MV-4-11 (cell line): Measurements from ENCODE around the gene MAP7.
"Not testable (repeated sequence)": the region's sequence is repeated elsewhere in the genome, so short reads cannot be mapped to it uniquely, and the experiment has no call there.

Experiments
- DNase-seq: peaks from one replicate; lab custom pipeline; 2025; lab: John Stamatoyannopoulos, UW

The MAP7 gene

GRCh38 chr6:136421537-136422158, 128.6 kb downstream of the MAP7 start:
- DNase-seq, result no peak

- DNase-seq, result no peak
Observed at GRCh38 chr6:136420853-136421252, 129.4 kb downstream of the MAP7 start.

GRCh38 chr6:136415351-136416007, 134.7 kb downstream of the MAP7 start:
- DNase-seq, result peak; percentile 82

GRCh38 chr6:136412410-136412809, 137.8 kb downstream of the MAP7 start:
- no peak for DNase-seq

GRCh38 chr6:136411453-136412354, 138.5 kb downstream of the MAP7 start:
- no peak for DNase-seq

GRCh38 chr6:136411025-136411325, 139.2 kb downstream of the MAP7 start:
- DNase-seq, result no peak

- DNase-seq, result no peak
Observed at GRCh38 chr6:136410201-136411024, 139.8 kb downstream of the MAP7 start.

- DNase-seq, result no peak
Observed at GRCh38 chr6:136409597-136409996, 140.6 kb downstream of the MAP7 start.

GRCh38 chr6:136408204-136408603, 142.0 kb downstream of the MAP7 start:
- no peak for DNase-seq

- DNase-seq, result no peak
Observed at GRCh38 chr6:136405420-136406029, 144.7 kb downstream of the MAP7 start.

GRCh38 chr6:136404627-136405419, 145.4 kb downstream of the MAP7 start:
- no peak for DNase-seq

- DNase-seq, result no peak
Observed at GRCh38 chr6:136404007-136404406, 146.2 kb downstream of the MAP7 start.

- DNase-seq, result peak; percentile 68
Observed at GRCh38 chr6:136403110-136403980, 146.9 kb downstream of the MAP7 start.

GRCh38 chr6:136401749-136402148, 148.5 kb downstream of the MAP7 start:
- no peak for DNase-seq

- not testable (repeated sequence) for DNase-seq
Observed at GRCh38 chr6:136401236-136401635, 149.0 kb downstream of the MAP7 start.

- DNase-seq, result no peak
Observed at GRCh38 chr6:136398453-136398852, 151.8 kb downstream of the MAP7 start.

- DNase-seq, result no peak
Observed at GRCh38 chr6:136396908-136397307, 153.3 kb downstream of the MAP7 start.

- DNase-seq, result not testable (repeated sequence)
Observed at GRCh38 chr6:136390959-136391358, 159.3 kb downstream of the MAP7 start.

GRCh38 chr6:136387316-136387715, 162.9 kb downstream of the MAP7 start:
- DNase-seq, result no peak
